ENCODE results near the gene MYBBP1A.

The MYBBP1A gene

DNA sequence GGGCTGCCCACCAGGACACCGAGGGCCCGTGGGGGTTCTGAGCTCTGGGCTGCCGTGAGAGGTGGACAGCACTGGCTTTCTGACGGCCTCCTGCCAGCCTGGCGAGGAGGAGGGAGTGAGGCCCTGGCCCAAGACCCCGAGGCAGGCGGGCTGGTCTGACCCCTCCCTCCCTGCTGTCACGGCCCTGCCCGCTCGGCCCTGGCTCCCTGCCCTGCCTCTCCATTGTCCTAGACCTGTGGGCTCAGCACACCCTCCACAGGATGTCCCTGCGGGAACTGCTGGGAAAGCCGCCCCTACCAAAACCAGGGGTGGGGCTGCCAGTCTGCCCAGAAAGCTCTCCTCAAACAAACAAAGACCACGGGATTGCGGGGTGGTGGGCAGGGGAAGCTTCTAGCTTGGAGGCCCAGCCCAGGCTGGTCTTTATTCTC lies 35.8 kb downstream of the MYBBP1A start:
- DNase-seq (ENCODE audit: low read depth in 1 of 2, low spot score in 1 of 2): no peak
- Histone ChIP-seq H3K4me3 (replicated peaks; ENCODE audit: insufficient read depth, low read length) (no peak overlapping the region), H3K27ac (replicated peaks) (no peak overlapping the region), H3K27me3 (ENCODE audit: insufficient read depth, poor library complexity, severe bottlenecking) (no peaks in the 10 kb centered on the region)
- TF ChIP-seq SPI1 (IDR thresholded peaks at IDR 0.05; ENCODE audit: borderline replicate concordance, low read depth) (no peak), POLR2AphosphoS5 (IDR thresholded peaks at IDR 0.05; ENCODE audit: low read depth) (no peak), GABPA (IDR thresholded peaks at IDR 0.05; ENCODE audit: low read depth) (no peak)
- TF ChIP-seq, protein P1, sequence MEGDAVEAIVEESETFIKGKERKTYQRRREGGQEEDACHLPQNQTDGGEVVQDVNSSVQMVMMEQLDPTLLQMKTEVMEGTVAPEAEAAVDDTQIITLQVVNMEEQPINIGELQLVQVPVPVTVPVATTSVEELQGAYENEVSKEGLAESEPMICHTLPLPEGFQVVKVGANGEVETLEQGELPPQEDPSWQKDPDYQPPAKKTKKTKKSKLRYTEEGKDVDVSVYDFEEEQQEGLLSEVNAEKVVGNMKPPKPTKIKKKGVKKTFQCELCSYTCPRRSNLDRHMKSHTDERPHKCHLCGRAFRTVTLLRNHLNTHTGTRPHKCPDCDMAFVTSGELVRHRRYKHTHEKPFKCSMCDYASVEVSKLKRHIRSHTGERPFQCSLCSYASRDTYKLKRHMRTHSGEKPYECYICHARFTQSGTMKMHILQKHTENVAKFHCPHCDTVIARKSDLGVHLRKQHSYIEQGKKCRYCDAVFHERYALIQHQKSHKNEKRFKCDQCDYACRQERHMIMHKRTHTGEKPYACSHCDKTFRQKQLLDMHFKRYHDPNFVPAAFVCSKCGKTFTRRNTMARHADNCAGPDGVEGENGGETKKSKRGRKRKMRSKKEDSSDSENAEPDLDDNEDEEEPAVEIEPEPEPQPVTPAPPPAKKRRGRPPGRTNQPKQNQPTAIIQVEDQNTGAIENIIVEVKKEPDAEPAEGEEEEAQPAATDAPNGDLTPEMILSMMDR (IDR thresholded peaks at IDR 0.05; ENCODE audit: insufficient read depth, low read length): no peak
- TF ChIP-seq, protein P2, sequence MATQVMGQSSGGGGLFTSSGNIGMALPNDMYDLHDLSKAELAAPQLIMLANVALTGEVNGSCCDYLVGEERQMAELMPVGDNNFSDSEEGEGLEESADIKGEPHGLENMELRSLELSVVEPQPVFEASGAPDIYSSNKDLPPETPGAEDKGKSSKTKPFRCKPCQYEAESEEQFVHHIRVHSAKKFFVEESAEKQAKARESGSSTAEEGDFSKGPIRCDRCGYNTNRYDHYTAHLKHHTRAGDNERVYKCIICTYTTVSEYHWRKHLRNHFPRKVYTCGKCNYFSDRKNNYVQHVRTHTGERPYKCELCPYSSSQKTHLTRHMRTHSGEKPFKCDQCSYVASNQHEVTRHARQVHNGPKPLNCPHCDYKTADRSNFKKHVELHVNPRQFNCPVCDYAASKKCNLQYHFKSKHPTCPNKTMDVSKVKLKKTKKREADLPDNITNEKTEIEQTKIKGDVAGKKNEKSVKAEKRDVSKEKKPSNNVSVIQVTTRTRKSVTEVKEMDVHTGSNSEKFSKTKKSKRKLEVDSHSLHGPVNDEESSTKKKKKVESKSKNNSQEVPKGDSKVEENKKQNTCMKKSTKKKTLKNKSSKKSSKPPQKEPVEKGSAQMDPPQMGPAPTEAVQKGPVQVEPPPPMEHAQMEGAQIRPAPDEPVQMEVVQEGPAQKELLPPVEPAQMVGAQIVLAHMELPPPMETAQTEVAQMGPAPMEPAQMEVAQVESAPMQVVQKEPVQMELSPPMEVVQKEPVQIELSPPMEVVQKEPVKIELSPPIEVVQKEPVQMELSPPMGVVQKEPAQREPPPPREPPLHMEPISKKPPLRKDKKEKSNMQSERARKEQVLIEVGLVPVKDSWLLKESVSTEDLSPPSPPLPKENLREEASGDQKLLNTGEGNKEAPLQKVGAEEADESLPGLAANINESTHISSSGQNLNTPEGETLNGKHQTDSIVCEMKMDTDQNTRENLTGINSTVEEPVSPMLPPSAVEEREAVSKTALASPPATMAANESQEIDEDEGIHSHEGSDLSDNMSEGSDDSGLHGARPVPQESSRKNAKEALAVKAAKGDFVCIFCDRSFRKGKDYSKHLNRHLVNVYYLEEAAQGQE (IDR thresholded peaks at IDR 0.05; ENCODE audit: insufficient replicate concordance, low read depth): no peak

DNA sequence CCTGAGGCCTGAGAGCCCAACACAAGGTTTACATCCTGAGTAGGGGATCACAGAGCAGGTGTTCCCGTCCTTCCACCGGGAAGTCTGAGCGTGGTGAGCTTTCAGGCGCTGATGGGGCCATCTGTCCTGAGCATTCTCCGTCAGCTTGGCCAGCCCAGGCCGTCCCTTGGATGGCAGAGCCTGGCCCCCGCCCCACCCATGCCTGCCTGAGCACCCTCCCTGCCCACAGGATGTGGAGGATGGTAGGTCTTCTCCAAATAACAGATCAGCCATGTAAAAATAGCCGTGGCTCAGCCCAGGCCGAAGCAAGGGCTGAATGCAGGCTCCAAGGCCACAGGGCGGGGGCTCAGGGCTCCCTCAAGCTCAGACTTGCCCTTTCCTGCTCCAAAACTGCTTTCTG lies 36.3 kb downstream of the MYBBP1A start:
- DNase-seq (ENCODE audit: low read depth in 1 of 2, low spot score in 1 of 2): no peak
- no peak overlapping the region for H3K4me3 ChIP-seq (replicated peaks; ENCODE audit: insufficient read depth, low read length)
- TF ChIP-seq SPI1 (IDR thresholded peaks at IDR 0.05; ENCODE audit: borderline replicate concordance, low read depth) (no peak), GABPA (IDR thresholded peaks at IDR 0.05; ENCODE audit: low read depth) (no peak), POLR2AphosphoS5 (IDR thresholded peaks at IDR 0.05; ENCODE audit: low read depth) (no peak)
- TF ChIP-seq, protein P1 (IDR thresholded peaks at IDR 0.05; ENCODE audit: insufficient read depth, low read length): no peak
- TF ChIP-seq, protein P2 (IDR thresholded peaks at IDR 0.05; ENCODE audit: insufficient replicate concordance, low read depth): no peak
- H3K27me3 ChIP-seq (ENCODE audit: insufficient read depth, poor library complexity, severe bottlenecking): no peaks in the 10 kb centered on the region
- no peak overlapping the region for H3K27ac ChIP-seq (replicated peaks)

DNA sequence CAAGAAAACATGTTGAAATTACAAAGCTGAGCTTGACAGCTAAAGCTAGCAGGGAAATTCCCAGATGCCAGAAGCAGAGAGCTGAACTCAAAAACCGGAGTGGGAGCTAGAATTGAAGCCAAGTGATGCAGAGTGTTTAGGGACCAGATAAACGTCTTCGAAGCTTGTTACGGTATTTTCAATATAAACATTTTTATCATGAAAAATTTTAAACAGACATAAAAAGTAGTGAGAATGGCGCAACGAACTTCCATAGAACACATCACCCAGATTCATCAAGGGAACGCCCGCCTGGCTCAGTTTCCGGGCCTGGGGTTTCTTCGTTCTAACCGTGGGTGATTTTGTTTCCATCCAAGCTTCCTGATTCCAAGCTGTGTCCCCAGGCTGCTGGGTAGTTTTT lies 38.4 kb downstream of the MYBBP1A start:
- Histone ChIP-seq H3K27me3 (ENCODE audit: insufficient read depth, poor library complexity, severe bottlenecking) (no peaks in the 10 kb centered on the region), H3K4me3 (replicated peaks; ENCODE audit: insufficient read depth, low read length) (no peak overlapping the region), H3K27ac (replicated peaks) (no peak overlapping the region)
- no peak for TF ChIP-seq GABPA (IDR thresholded peaks at IDR 0.05; ENCODE audit: low read depth)
- TF ChIP-seq SPI1 (IDR thresholded peaks at IDR 0.05; ENCODE audit: borderline replicate concordance, low read depth): no peak
- TF ChIP-seq, protein P2 (IDR thresholded peaks at IDR 0.05; ENCODE audit: insufficient replicate concordance, low read depth): no peak
- TF ChIP-seq POLR2AphosphoS5 (IDR thresholded peaks at IDR 0.05; ENCODE audit: low read depth): no peak
- TF ChIP-seq, protein P1 (IDR thresholded peaks at IDR 0.05; ENCODE audit: insufficient read depth, low read length): no peak
- no peak for DNase-seq (ENCODE audit: low read depth in 1 of 2, low spot score in 1 of 2)
